ENCODE measurements around the gene PIK3R4. TPM values are rescaled to one million over a fixed set of nuclear protein-coding genes. Genes with fewer than 3 reads are reported as not detected.

Gene PIK3R4
- total RNA-seq, 4 donors from 2014 or later: 20.6 to 54.6 (median 35.8) TPM

GRCh38 chr3:130699765-130700164, 46.9 kb downstream of the PIK3R4 start:
- H3K27me3 ChIP-seq: no peaks in the 10 kb centered on the region
- no peak for DNase-seq

DNA sequence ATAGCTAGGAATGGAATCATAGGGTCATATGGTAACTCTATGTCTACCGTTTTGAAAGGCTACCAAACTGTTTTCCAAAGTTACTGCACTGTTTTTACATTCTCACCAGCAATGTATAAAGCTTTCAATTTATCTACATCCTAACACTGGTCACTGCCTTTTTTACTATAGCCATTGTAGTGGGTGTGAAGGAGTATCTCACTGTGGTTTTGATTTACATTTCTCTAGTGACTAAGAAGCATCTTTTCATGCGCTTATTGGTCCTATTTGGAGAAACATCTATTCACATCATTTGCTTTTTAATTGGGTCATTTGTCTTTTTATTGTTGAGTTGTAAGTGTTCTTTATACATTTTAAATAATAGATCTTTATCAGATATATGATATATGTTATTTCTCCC, 53.3 kb downstream of the PIK3R4 start:
- no peak overlapping the region for H3K27ac ChIP-seq
- no peak overlapping the region for H3K4me3 ChIP-seq
- H3K4me1 ChIP-seq: no peaks in the 10 kb centered on the region
- TF ChIP-seq, protein P1, sequence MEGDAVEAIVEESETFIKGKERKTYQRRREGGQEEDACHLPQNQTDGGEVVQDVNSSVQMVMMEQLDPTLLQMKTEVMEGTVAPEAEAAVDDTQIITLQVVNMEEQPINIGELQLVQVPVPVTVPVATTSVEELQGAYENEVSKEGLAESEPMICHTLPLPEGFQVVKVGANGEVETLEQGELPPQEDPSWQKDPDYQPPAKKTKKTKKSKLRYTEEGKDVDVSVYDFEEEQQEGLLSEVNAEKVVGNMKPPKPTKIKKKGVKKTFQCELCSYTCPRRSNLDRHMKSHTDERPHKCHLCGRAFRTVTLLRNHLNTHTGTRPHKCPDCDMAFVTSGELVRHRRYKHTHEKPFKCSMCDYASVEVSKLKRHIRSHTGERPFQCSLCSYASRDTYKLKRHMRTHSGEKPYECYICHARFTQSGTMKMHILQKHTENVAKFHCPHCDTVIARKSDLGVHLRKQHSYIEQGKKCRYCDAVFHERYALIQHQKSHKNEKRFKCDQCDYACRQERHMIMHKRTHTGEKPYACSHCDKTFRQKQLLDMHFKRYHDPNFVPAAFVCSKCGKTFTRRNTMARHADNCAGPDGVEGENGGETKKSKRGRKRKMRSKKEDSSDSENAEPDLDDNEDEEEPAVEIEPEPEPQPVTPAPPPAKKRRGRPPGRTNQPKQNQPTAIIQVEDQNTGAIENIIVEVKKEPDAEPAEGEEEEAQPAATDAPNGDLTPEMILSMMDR (IDR thresholded peaks at IDR 0.05): no peak
- TF ChIP-seq POLR2A (IDR thresholded peaks at IDR 0.05): no peak
- H3K36me3 ChIP-seq: peaks cover 0 to 16% (median 0%) of the 10 kb centered on the region in 3 donors
- H3K27me3 ChIP-seq: no peaks in the 10 kb centered on the region
- no peak for DNase-seq
- no peaks in the 10 kb centered on the region for H3K9me3 ChIP-seq

More at GRCh38 chr3:130699765-130700164, 46.9 kb downstream of the PIK3R4 start:
- Histone ChIP-seq H3K4me1 (no peaks in the 10 kb centered on the region), H3K4me3 (no peak overlapping the region), H3K27ac (no peak overlapping the region), H3K9me3 (no peaks in the 10 kb centered on the region), H3K36me3 (peaks cover 0 to 29% (median 0%) of the 10 kb centered on the region in 3 donors)
- no peak for TF ChIP-seq POLR2A (IDR thresholded peaks at IDR 0.05)
- TF ChIP-seq, protein P1 (IDR thresholded peaks at IDR 0.05): peak in 4 of 6 experiments; percentile 43 to 58 (median 56)

DNA sequence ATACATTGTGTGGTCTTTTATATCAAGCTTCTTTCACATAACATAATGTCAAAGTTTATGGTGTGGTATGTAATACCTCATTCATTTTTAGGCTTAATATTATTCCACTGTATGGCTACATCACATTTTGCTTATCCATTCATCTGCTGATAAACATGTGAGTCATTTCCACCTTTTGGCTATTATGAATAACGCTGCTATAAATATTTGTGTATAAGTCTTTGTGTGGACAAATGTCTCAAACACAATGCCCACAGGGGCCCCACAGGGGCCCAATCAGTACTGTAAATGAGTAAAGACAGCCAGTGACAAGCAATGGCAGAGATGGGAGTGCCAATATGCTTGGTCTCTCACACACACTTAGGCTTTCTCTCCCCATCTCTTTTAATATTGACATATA, 54.2 kb downstream of the PIK3R4 start:
- Histone ChIP-seq H3K4me3 (no peak overlapping the region), H3K27ac (no peak overlapping the region), H3K36me3 (peaks cover 0 to 16% (median 0%) of the 10 kb centered on the region in 3 donors), H3K4me1 (no peaks in the 10 kb centered on the region), H3K9me3 (no peaks in the 10 kb centered on the region), H3K27me3 (no peaks in the 10 kb centered on the region)
- DNase-seq: no peak
- no peak for TF ChIP-seq POLR2A (IDR thresholded peaks at IDR 0.05)
- TF ChIP-seq, protein P1 (IDR thresholded peaks at IDR 0.05): no peak

GRCh38 chr3:130688697-130689470, 57.7 kb downstream of the PIK3R4 start:
- Histone ChIP-seq H3K4me3 (no peak overlapping the region), H3K36me3 (peaks cover 0 to 22% (median 0%) of the 10 kb centered on the region in 3 donors), H3K4me1 (no peaks in the 10 kb centered on the region), H3K27me3 (no peaks in the 10 kb centered on the region), H3K27ac (no peak overlapping the region), H3K9me3 (no peaks in the 10 kb centered on the region)
- DNase-seq: no peak
- TF ChIP-seq, protein P1 (IDR thresholded peaks at IDR 0.05): no peak
- no peak for TF ChIP-seq POLR2A (IDR thresholded peaks at IDR 0.05)

GRCh38 chr3:130688015-130688688, 58.5 kb downstream of the PIK3R4 start:
- TF ChIP-seq, protein P1 (IDR thresholded peaks at IDR 0.05): no peak
- no peak for TF ChIP-seq POLR2A (IDR thresholded peaks at IDR 0.05)
- no peak for DNase-seq
- Histone ChIP-seq H3K27ac (no peak overlapping the region), H3K4me3 (no peak overlapping the region), H3K36me3 (peaks cover 0 to 29% (median 0%) of the 10 kb centered on the region in 3 donors), H3K4me1 (no peaks in the 10 kb centered on the region), H3K9me3 (no peaks in the 10 kb centered on the region), H3K27me3 (no peaks in the 10 kb centered on the region)

Measured in Peyer's patch (tissue), 4 donors.